ENCODE results near the gene ZNF367. TPM values are rescaled to one million over a fixed set of nuclear protein-coding genes. Genes with fewer than 3 reads are reported as not detected.
A peak's percentile ranks its signal among the peaks of the same experiment; 100 is the strongest.

ZNF367 gene
- total RNA-seq, 1 experiment from 2014 or later: 2.7 TPM

DNA sequence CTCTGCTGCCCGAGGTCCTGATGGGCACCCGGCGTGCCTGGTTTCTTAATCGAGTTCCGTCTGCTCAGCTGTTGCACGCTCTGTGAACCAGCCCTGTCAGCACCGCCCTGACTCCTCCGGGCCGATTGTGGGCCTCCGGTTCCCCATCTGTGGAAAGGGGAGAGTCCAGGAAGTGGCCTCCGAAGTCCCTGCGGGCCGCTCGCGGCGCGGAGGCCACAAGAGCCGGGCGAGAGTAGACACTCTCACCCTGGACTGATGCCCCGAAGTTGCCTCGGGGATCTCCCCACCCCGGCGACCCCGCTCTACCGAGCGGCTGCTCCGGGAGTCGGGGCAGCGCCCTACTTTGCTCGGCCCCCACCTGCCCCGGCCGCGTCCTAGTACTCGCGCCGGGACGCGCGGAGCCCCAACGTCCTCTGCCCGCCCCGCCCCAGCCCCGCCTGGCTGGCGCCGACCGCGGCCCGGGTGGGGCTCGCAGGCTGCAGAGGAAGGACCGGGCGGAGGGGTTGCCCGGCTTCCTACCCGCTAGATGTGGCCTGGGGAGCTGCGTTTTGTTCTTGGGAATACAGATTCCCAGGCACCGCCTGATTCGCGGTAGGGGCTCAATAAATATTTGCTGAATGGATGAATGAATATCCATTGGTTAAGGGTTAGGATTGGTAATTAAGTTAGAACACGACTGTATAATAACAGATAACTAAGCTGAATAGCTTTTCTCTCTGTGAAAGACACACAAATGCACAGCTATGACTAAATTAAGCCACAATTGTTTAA, 935 bp upstream of the ZNF367 start:
- Mint-ChIP-seq H3K4me3 (ENCODE audit: unreplicated experiment) (peak overlapping the region; percentile 93), H3K27ac (ENCODE audit: low read depth, unreplicated experiment) (peak overlapping the region; percentile 63), H3K27me3 (ENCODE audit: insufficient read depth, unreplicated experiment) (no peaks in the 10 kb centered on the region), H3K4me1 (ENCODE audit: insufficient read depth, unreplicated experiment) (peaks cover 21% of the 10 kb centered on the region), H3K36me3 (ENCODE audit: insufficient read depth, unreplicated experiment) (no peaks in the 10 kb centered on the region), H3K9me3 (ENCODE audit: unreplicated experiment) (no peaks in the 10 kb centered on the region)
- TF ChIP-seq CTCF (IDR thresholded peaks at IDR 0.05; ENCODE audit: unreplicated experiment): no peak
- TSS peak; percentile 68 for BruUV-seq (replicated peaks)
- DNase-seq (ENCODE audit: unreplicated experiment): peak; percentile 51
- intact Hi-C loops (cut with micrococcal nuclease): loop anchor here (1.0 to 5.0 kb wide), 3 partner anchors 37 to 232 kb away; partner anchors contain the start of gene SLC35D2
- POLR2A ChIA-PET: interaction anchor here (0.5 to 2.6 kb wide), 8 partner anchors 15 to 992 kb away, joined by 3 to 28 read pairs (median 4); partner anchors contain the start of genes HABP4 and SLC35D2
- CTCF ChIA-PET: interaction anchor here (0.5 to 0.7 kb wide), 2 partner anchors 86 to 96 kb away, joined by 3 to 5 read pairs; no protein-coding TSS in a partner anchor

- Mint-ChIP-seq H3K4me3 (ENCODE audit: unreplicated experiment) (peak overlapping the region; percentile 93), H3K27me3 (ENCODE audit: insufficient read depth, unreplicated experiment) (no peaks in the 10 kb centered on the region), H3K9me3 (ENCODE audit: unreplicated experiment) (no peaks in the 10 kb centered on the region), H3K36me3 (ENCODE audit: insufficient read depth, unreplicated experiment) (no peaks in the 10 kb centered on the region), H3K27ac (ENCODE audit: low read depth, unreplicated experiment) (no peak overlapping the region), H3K4me1 (ENCODE audit: insufficient read depth, unreplicated experiment) (peaks cover 22% of the 10 kb centered on the region)
- DNase-seq (ENCODE audit: unreplicated experiment): no peak
- CTCF ChIA-PET: no interaction called here
- intact Hi-C loops (cut with micrococcal nuclease): loop anchor here (1.0 to 5.0 kb wide), 3 partner anchors 35 to 234 kb away; partner anchors contain the start of gene SLC35D2
- no TSS peak for BruUV-seq (replicated peaks)
- TF ChIP-seq CTCF (IDR thresholded peaks at IDR 0.05; ENCODE audit: unreplicated experiment): no peak
- POLR2A ChIA-PET: interaction anchor here (1.5 to 2.6 kb wide), 2 partner anchors 33 to 34 kb away, joined by 3 to 28 read pairs; partner anchors contain the start of genes HABP4 and SLC35D2
Measured at GRCh38 chr9:96417661-96418082, 498 bp downstream of the ZNF367 start.

- Mint-ChIP-seq H3K9me3 (ENCODE audit: unreplicated experiment) (no peaks in the 10 kb centered on the region), H3K36me3 (ENCODE audit: insufficient read depth, unreplicated experiment) (no peaks in the 10 kb centered on the region), H3K27ac (ENCODE audit: low read depth, unreplicated experiment) (peak overlapping the region; percentile 35), H3K4me1 (ENCODE audit: insufficient read depth, unreplicated experiment) (peaks cover 22% of the 10 kb centered on the region), H3K27me3 (ENCODE audit: insufficient read depth, unreplicated experiment) (no peaks in the 10 kb centered on the region), H3K4me3 (ENCODE audit: unreplicated experiment) (peak overlapping the region; percentile 93)
- no peak for TF ChIP-seq CTCF (IDR thresholded peaks at IDR 0.05; ENCODE audit: unreplicated experiment)
- intact Hi-C loops (cut with micrococcal nuclease): loop anchor here (5.0 kb wide), 2 partner anchors 35 to 75 kb away; partner anchors contain the start of gene SLC35D2
- CTCF ChIA-PET: interaction anchor here (0.6 to 1.2 kb wide), 3 partner anchors 20 to 250 kb away, joined by 3 to 4 read pairs (median 3); no protein-coding TSS in a partner anchor
- TSS peak; percentile 54 for BruUV-seq (replicated peaks)
- DNase-seq (ENCODE audit: unreplicated experiment): peak; percentile 75
- POLR2A ChIA-PET: interaction anchor here (0.6 to 2.6 kb wide), 8 partner anchors 17 to 237 kb away, joined by 3 to 28 read pairs (median 3); partner anchors contain the start of genes HABP4 and SLC35D2
Measured at GRCh38 chr9:96417051-96417586, 1.1 kb downstream of the ZNF367 start.

Measured in MCF 10A (cell line).